Natural killer cell treated with Interleukin-12 subunit alpha and Interleukin-12 subunit beta and Interleukin-15 and Interleukin-18, amount 100 ng/mL, for 72 hours (primary cell): Measurements from ENCODE around the gene NELL1. TPM values are rescaled to one million over a fixed set of nuclear protein-coding genes. Genes with fewer than 3 reads are reported as not detected.

Experiments
- ATAC-seq, 2 donors: fragments of 150-1000 bp; cut with Tn5 transposase in 1 of 2; sonication (Bioruptor Pico), chemical (Tn5 transposase) in 1 of 2; 2 replicates each; pipeline ENCODE4 v1.10.0; 2021
- DNase-seq: peaks from one replicate; pipeline ENCODE4 v3.0.0; 2022; ENCODE audit warnings: low spot score
- H3K27ac Mint-ChIP-seq, 2 donors: 1 replicate in 1 of 2; 2 replicates in 1 of 2; pipeline ENCODE4 v1.8.0; 2022; ENCODE audit warnings: mixed read lengths in 2 of 2, mild to moderate bottlenecking in 1 of 2, moderate library complexity in 1 of 2
- H3K27me3 Mint-ChIP-seq, 2 donors: 1 replicate in 1 of 2; 2 replicates in 1 of 2; pipeline ENCODE4 v1.8.0; 2022; ENCODE audit warnings: mixed read lengths in 2 of 2
- H3K36me3 Mint-ChIP-seq: one replicate; pipeline ENCODE4 v1.8.0; 2022; ENCODE audit warnings: mixed read lengths
- H3K4me1 Mint-ChIP-seq, 2 donors: 1 replicate in 1 of 2; 2 replicates in 1 of 2; pipeline ENCODE4 v1.8.0; 2022; ENCODE audit warnings: low read depth in 2 of 2, mixed read lengths in 2 of 2, mild to moderate bottlenecking in 1 of 2
- H3K4me3 Mint-ChIP-seq: one replicate; pipeline ENCODE4 v1.8.0; 2022; ENCODE audit warnings: mixed read lengths
- H3K9me3 Mint-ChIP-seq: 2 replicates; pipeline ENCODE4 v1.8.0; 2022; ENCODE audit warnings: mixed read lengths
- total RNA-seq, 2 donors: library from RNA; stranded (reverse); gene quantifications; one replicate each; pipeline ENCODE4 v1.2.3, GENCODE V29; 2022

The NELL1 gene
- total RNA-seq, 2 donors from 2014 or later: not detected

DNA sequence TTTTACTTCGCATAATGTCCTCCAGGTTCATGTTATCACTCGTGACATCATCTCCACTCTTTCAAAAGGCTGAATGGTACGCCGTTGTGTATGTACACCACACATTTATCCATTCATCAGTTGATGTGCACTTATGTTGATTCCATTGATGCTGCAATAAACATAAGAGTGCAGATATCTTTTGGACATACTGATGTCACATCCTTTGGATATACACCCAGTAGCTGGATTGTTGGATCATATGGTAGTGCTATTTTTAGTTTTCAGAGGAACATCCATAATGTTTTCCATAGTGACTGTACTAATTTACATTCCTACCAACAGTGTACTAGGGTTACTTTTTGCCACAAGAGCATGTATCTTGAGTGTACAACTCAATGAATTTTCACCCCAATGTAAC is 25.0 kb upstream of the NELL1 start:
- Mint-ChIP-seq H3K27ac (no peak overlapping the region), H3K9me3 (no peaks in the 10 kb centered on the region), H3K4me3 (no peak overlapping the region), H3K4me1 (no peaks in the 10 kb centered on the region), H3K27me3 (peaks cover 0 to 3% of the 10 kb centered on the region in 2 donors), H3K36me3 (no peaks in the 10 kb centered on the region)
- DNase-seq: no peak
- no peak for ATAC-seq

DNA sequence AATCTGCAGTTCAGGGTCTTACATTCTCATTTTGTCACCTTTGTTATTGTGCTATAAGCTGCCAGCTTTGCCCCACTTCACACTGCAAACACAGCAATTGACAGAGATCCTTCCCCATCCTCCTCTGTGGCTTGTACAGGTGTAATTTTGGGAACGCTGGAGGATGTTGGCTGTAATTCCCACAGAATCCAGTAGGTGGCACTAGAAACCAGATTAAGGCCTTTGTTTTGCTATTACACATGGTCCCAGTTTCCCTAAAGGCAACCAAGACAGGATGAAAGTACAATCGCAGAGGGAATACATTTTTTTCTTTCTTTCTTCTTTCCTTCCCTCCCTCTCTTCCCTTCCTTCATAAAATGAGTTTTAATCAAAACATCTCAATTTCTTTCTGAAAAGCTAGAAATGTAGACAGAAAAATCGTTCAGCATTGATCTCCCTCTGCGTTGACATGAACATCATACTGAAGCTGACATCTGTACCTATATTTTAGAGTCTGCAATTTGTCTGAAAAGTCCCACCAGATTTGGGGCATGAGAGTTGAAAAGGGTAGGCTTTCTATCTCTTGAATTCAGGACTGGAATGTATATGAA is 21.3 kb upstream of the NELL1 start:
- DNase-seq (no peak), ATAC-seq (no peak)
- no peak overlapping the region for H3K27ac Mint-ChIP-seq
- no peak overlapping the region for H3K4me3 Mint-ChIP-seq
- H3K27me3 Mint-ChIP-seq: no peaks in the 10 kb centered on the region
- H3K9me3 Mint-ChIP-seq: no peaks in the 10 kb centered on the region
- no peaks in the 10 kb centered on the region for H3K4me1 Mint-ChIP-seq
- no peaks in the 10 kb centered on the region for H3K36me3 Mint-ChIP-seq

DNA sequence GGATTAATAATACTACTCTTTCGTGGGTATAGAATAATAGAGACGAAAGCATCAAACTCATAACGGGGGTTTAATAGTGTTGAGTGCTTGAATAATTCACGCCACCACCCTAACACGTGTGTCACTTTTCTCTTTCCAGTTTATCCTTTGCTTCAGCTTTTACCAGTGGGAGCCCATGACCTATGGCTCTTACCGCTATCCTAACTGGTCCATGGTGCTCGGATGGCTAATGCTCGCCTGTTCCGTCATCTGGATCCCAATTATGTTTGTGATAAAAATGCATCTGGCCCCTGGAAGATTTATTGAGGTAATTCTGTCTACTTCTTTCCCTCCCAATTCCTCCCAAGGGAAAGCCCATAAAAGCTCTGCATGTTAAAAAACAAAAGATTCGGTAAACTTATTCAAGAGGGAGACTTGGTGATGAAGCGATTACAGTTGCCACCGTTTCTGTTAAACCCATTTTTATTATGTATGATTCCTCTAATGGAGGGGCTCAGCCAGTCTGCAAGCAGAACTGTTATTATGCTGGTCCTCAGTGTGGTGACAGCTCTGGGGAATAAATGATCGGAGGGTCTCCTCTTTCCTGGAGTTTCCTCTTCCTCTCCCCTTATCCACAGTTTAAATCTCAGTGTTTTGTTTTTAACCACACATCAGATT is 17.1 kb upstream of the NELL1 start:
- no peak for ATAC-seq
- H3K9me3 Mint-ChIP-seq: no peaks in the 10 kb centered on the region
- no peak overlapping the region for H3K4me3 Mint-ChIP-seq
- H3K27me3 Mint-ChIP-seq: peaks cover 7 to 10% of the 10 kb centered on the region in 2 donors
- no peaks in the 10 kb centered on the region for H3K36me3 Mint-ChIP-seq
- H3K27ac Mint-ChIP-seq: no peak overlapping the region
- no peak for DNase-seq
- no peaks in the 10 kb centered on the region for H3K4me1 Mint-ChIP-seq

- H3K4me3 Mint-ChIP-seq: no peak overlapping the region
Observed at GRCh38 chr11:20654038-20654437, 15.3 kb upstream of the NELL1 start.

DNA sequence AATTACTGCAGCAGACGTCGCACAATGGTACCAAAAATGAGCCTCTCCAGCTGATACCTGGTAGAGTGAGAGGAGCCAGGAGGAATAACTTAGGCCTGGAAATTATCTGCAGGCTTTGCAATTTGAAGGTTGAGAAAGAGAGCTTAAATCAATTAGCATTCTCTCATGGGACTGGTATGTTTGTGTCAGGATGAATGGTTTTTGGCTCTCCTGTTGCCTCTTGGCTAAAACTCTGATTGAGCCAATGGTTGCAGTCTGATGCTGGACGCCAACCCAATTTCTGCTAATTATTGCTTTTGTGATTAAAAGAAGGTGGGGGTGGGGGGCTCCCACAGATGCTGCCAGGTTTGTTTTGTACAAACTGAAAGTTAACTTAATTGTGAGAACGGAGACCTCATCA is 12.5 kb upstream of the NELL1 start:
- H3K36me3 Mint-ChIP-seq: no peaks in the 10 kb centered on the region
- DNase-seq (no peak), ATAC-seq (no peak)
- no peaks in the 10 kb centered on the region for H3K4me1 Mint-ChIP-seq
- H3K27me3 Mint-ChIP-seq: peaks cover 7 to 10% of the 10 kb centered on the region in 2 donors
- H3K27ac Mint-ChIP-seq: no peak overlapping the region
- H3K9me3 Mint-ChIP-seq: no peaks in the 10 kb centered on the region
- H3K4me3 Mint-ChIP-seq: no peak overlapping the region

More at GRCh38 chr11:20654038-20654437, 15.3 kb upstream of the NELL1 start:
- Mint-ChIP-seq H3K36me3 (no peaks in the 10 kb centered on the region), H3K4me1 (no peaks in the 10 kb centered on the region), H3K9me3 (no peaks in the 10 kb centered on the region), H3K27ac (no peak overlapping the region), H3K27me3 (peaks cover 7 to 10% of the 10 kb centered on the region in 2 donors)
- DNase-seq (no peak), ATAC-seq (no peak)

GRCh38 chr11:20658135-20658534 is 11.3 kb upstream of the NELL1 start:
- peaks cover 5% of the 10 kb centered on the region for H3K9me3 Mint-ChIP-seq
- ATAC-seq: no peak
- H3K4me3 Mint-ChIP-seq: no peak overlapping the region
- no peak overlapping the region for H3K27ac Mint-ChIP-seq
- no peak for DNase-seq
- peaks cover 10 to 14% of the 10 kb centered on the region in 2 donors for H3K27me3 Mint-ChIP-seq
- H3K4me1 Mint-ChIP-seq: no peaks in the 10 kb centered on the region
- peaks cover 5% of the 10 kb centered on the region for H3K36me3 Mint-ChIP-seq

DNA sequence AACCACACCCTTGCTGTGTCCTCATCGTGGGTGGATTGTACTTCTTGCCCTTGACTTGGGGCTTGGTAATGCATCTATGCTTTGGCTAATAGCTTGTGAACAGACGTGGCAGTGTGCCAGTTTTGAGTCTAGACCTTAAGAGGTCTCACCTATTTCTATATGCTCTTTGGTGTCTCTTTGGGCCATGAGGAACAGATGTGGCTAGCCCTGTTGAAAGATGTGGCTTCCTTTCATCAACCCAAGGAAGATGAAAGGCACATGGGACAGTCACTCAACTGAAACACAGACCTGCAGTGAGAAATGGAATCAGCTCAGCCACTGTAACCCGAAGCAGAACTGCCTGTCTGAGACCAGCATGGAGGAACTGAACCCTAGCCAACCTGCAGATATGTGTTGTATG is 7.9 kb upstream of the NELL1 start:
- H3K4me3 Mint-ChIP-seq: no peak overlapping the region
- H3K9me3 Mint-ChIP-seq: peaks cover 5% of the 10 kb centered on the region
- no peaks in the 10 kb centered on the region for H3K4me1 Mint-ChIP-seq
- H3K27ac Mint-ChIP-seq: no peak overlapping the region
- peaks cover 16 to 23% of the 10 kb centered on the region in 2 donors for H3K27me3 Mint-ChIP-seq
- no peak for ATAC-seq
- no peak for DNase-seq
- H3K36me3 Mint-ChIP-seq: peaks cover 5% of the 10 kb centered on the region

DNA sequence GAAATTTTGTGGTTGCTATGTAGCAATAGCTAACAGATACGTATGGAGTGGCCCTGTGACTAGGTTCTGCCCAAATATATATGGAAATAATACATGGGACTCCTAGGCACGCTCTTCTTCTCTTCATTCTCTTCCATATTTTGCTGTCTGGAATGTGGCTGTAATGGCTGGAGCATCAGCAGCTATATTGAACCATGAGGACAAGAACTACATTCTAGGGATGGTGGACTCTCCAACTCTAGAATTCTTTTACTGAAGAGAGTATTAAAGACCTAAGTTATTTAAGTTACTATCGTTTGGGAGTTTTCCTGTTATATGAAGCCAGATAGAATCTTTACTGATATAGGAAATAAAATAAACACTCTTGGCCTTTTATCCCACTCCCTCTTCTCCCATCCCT is 7.5 kb upstream of the NELL1 start:
- Mint-ChIP-seq H3K4me3 (no peak overlapping the region), H3K9me3 (peaks cover 5% of the 10 kb centered on the region), H3K4me1 (no peaks in the 10 kb centered on the region), H3K27me3 (peaks cover 16 to 27% of the 10 kb centered on the region in 2 donors), H3K27ac (no peak overlapping the region), H3K36me3 (peaks cover 5% of the 10 kb centered on the region)
- no peak for ATAC-seq
- no peak for DNase-seq

- peaks cover 5% of the 10 kb centered on the region for H3K36me3 Mint-ChIP-seq
- peaks cover 48 to 61% of the 10 kb centered on the region in 2 donors for H3K27me3 Mint-ChIP-seq
- peaks cover 4 to 7% of the 10 kb centered on the region in 2 donors for H3K4me1 Mint-ChIP-seq
- DNase-seq (no peak), ATAC-seq (no peak)
- no peak overlapping the region for H3K27ac Mint-ChIP-seq
- no peaks in the 10 kb centered on the region for H3K9me3 Mint-ChIP-seq
- no peak overlapping the region for H3K4me3 Mint-ChIP-seq
Observed at GRCh38 chr11:20668131-20668809, 1.1 kb upstream of the NELL1 start.

GRCh38 chr11:20669820-20670684 is 666 bp downstream of the NELL1 start:
- DNase-seq: no peak
- H3K36me3 Mint-ChIP-seq: peaks cover 5% of the 10 kb centered on the region
- no peak overlapping the region for H3K4me3 Mint-ChIP-seq
- peaks cover 42 to 54% of the 10 kb centered on the region in 2 donors for H3K27me3 Mint-ChIP-seq
- H3K4me1 Mint-ChIP-seq: peaks cover 4 to 7% of the 10 kb centered on the region in 2 donors
- H3K9me3 Mint-ChIP-seq: no peaks in the 10 kb centered on the region
- H3K27ac Mint-ChIP-seq: no peak overlapping the region
- ATAC-seq: no peak

DNA sequence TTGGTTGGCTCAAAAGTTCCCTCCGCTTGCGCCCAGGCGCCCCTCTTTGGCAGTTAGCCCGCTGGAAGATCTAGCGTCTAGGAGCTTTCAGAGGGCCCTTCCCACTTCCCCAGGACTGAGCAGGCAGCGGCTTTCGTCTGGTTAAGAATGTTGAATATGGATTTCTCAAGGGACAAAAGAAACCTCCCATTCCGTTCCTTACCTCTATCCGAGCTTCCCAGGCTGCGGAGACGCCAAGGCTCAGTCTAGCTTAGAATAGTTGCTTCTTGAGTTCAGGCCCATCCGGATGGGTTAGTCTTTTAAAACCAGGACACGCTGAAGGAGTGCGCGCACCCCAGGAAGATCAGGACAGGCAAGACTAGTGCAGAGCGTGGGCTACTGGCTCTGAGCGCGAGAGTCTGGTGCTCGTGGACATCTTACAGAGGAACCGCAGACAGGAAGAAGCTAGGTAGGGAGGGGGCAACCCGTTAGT is 1.6 kb downstream of the NELL1 start:
- Mint-ChIP-seq H3K4me1 (peaks cover 4 to 7% of the 10 kb centered on the region in 2 donors), H3K27me3 (peaks cover 38 to 48% of the 10 kb centered on the region in 2 donors), H3K9me3 (no peaks in the 10 kb centered on the region), H3K27ac (no peak overlapping the region), H3K4me3 (no peak overlapping the region), H3K36me3 (peaks cover 5% of the 10 kb centered on the region)
- ATAC-seq (no peak), DNase-seq (no peak)

DNA sequence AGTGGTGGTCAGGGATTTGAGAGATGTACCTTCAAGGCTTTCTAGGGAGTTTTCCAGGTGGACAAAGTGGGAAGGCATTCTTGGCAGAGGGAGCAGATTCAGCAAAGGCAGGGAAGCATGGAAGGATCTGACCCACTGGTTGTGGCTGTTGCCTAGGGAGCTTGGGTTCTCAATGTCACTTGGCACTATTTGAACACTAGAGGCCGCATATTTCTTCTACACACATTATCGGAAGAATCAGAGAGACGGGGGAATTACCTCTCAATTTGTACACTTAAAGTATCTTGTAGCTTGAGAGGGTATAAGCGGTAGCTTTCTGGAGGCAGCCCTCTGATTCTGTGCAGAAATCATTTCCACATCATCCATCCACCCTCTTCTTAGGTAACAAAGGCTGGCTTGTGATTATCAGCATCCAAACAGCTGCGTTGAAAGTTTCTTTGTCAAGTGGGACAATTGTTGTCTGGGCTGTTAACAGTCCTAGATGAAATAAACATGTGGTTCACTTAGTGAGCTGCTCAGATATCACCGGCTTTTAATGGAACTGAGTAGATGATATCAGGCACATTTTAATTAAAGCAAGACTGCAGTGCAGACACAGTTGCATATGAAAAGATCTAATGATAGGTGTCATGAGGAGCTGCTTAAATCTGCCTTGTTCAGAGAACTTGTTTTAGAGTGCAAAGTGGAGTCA is 2.6 kb downstream of the NELL1 start:
- ATAC-seq (no peak), DNase-seq (no peak)
- Mint-ChIP-seq H3K4me3 (no peak overlapping the region), H3K9me3 (no peaks in the 10 kb centered on the region), H3K4me1 (peaks cover 4 to 7% of the 10 kb centered on the region in 2 donors), H3K27me3 (peaks cover 35 to 39% of the 10 kb centered on the region in 2 donors), H3K36me3 (peaks cover 5% of the 10 kb centered on the region), H3K27ac (no peak overlapping the region)

DNA sequence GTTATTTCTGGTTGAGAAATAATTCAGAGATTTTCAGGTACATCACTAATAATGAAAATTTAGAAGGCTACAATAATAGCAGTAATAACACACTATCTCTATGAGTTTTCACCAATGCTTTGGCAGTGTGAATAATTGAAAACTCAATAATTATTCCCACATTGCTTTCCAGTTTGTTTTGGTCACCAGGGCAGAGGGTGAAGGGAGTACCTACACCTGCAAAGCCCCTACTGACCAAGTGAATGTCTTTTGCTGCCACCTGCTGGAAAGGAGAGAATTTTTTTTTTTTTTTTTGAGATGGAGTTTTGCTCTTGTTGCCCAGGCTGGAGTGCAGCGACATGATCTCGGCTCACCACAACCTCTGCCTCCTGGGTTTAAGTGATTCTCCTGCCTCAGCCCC is 3.2 kb downstream of the NELL1 start:
- DNase-seq: no peak
- no peak overlapping the region for H3K27ac Mint-ChIP-seq
- no peaks in the 10 kb centered on the region for H3K9me3 Mint-ChIP-seq
- H3K27me3 Mint-ChIP-seq: peaks cover 32 to 35% of the 10 kb centered on the region in 2 donors
- ATAC-seq: no peak
- no peak overlapping the region for H3K4me3 Mint-ChIP-seq
- peaks cover 4 to 7% of the 10 kb centered on the region in 2 donors for H3K4me1 Mint-ChIP-seq
- H3K36me3 Mint-ChIP-seq: peaks cover 5% of the 10 kb centered on the region
